Measurements from ENCODE around the gene CDH23. TPM values are rescaled to one million over a fixed set of nuclear protein-coding genes. Genes with fewer than 3 reads are reported as not detected.

CDH23 gene
- total and polyA plus RNA-seq, 9 of the 15 experiments (the other 6 are each of a cell fraction or from before 2014, with no cell fraction given) = 0.18 to 1.2 (median 0.47) TPM

DNA sequence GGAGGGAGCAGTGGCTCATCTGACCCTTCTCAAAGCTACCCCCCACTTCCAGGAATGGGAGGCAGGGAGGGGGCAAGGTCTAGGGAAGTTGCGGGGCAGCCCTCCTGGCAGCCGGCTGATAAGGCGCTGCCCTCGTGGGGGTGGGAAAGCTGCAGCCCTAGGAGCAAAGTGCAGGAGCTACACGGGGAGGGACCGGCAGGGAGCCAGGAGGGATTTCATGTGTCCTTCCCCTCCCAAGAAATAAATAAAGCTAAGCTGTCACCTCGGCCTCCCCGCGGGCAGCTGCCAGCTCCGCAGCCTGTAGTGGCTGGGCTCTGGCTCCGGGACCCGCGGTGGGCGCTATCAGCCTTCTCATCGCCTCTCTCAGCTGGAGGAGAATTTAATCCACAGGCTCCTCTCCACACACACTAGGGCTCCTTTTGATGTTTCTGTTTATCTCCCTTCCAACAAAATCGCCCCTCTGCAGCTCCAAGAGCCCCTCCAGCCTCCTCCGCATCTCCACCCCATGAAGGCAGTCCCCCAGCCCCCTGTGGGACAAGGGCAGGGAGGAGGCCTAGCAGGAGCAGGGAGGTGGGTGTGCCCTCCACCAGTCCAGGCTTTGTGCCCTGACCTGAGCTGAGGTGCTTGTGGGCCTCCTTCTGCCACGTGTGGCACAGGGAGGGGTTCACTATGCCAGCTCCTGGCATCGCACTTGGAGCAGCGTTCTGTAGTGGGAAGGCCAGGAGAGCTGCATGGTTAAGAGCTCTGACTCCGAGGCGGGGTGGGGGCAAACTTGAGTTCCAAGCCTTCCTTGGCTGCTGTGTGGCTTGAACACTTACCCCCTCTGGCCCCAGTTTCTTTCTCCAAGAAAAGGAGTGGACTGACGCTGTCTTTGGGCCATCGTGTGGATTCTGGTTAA is 242.4 kb downstream of the CDH23 start (continued):
- TF ChIP-seq ZNF318 (IDR thresholded peaks at IDR 0.05; ENCODE audit: borderline replicate concordance in 1 of 2, low read depth in 1 of 2) (0 out of 4 replicates have a peak, but pooled peaks of 1 of the 2 experiments have one; percentile 24), GABPA (tag; conservative IDR thresholded peaks at IDR 0.05; ENCODE audit: low read depth) (no peak; the same call in 1 of the 2 replicates), NCOA4 (IDR thresholded peaks at IDR 0.05; ENCODE audit: partially characterized antibody) (no peak), SPI1 (IDR thresholded peaks at IDR 0.05; ENCODE audit: borderline replicate concordance, low read depth, low read length) (peak; percentile 18; the same call in 1 of the 2 replicates), DMBX1 (CRISPR knock-in tag; IDR thresholded peaks at IDR 0.05; ENCODE audit: borderline replicate concordance) (peak; percentile 89), ZMIZ1 (IDR thresholded peaks at IDR 0.05; ENCODE audit: low read depth in 2 of 2, low read length in 2 of 2) (peak in 1 of 2 experiments; percentile 88; a peak in 2 of 4 replicates), JUND (IDR thresholded peaks at IDR 0.05; ENCODE audit: borderline replicate concordance, low read depth, low read length) (peak; percentile 83), JUND (tag; IDR thresholded peaks at IDR 0.05; ENCODE audit: borderline replicate concordance, low read depth, low read length) (peak; percentile 82; the same call in 2 of the 3 replicates), ZNF12 (CRISPR knock-in tag; IDR thresholded peaks at IDR 0.05) (0 out of 2 replicates have a peak, but pooled peaks have one; percentile 41), BHLHE40 (IDR thresholded peaks at IDR 0.05; ENCODE audit: low read length) (peak; percentile 77)
- TF ChIP-seq, protein P1, sequence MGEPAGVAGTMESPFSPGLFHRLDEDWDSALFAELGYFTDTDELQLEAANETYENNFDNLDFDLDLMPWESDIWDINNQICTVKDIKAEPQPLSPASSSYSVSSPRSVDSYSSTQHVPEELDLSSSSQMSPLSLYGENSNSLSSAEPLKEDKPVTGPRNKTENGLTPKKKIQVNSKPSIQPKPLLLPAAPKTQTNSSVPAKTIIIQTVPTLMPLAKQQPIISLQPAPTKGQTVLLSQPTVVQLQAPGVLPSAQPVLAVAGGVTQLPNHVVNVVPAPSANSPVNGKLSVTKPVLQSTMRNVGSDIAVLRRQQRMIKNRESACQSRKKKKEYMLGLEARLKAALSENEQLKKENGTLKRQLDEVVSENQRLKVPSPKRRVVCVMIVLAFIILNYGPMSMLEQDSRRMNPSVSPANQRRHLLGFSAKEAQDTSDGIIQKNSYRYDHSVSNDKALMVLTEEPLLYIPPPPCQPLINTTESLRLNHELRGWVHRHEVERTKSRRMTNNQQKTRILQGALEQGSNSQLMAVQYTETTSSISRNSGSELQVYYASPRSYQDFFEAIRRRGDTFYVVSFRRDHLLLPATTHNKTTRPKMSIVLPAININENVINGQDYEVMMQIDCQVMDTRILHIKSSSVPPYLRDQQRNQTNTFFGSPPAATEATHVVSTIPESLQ (CRISPR knock-in tag; IDR thresholded peaks at IDR 0.05) = peak; percentile 78; the same call in 1 of the 2 replicates
